Activated naive CD4-positive, alpha-beta T cell treated with anti-CD3 and anti-CD28 coated beads for 36 hours (primary cell): ENCODE results near the gene ACBD7. TPM values are rescaled to one million over a fixed set of nuclear protein-coding genes. Genes with fewer than 3 reads are reported as not detected.

ENCODE experiments used
- CTCF ChIA-PET: fragments of 350-600 bp; sonication (Branson Sonifier 250); formaldehyde crosslinking; loops from one replicate; lab custom pipeline; 2021; ENCODE audit warnings: antibody characterized with exemption; lab: Charles Lee
- DNase-seq: peaks from one replicate; pipeline ENCODE4 v3.0.0-alpha.2; 2020
- H3K27ac Mint-ChIP-seq: one replicate; pipeline ENCODE4 v1.8.0; 2021; ENCODE audit warnings: mild to moderate bottlenecking, mixed read lengths
- H3K27me3 Mint-ChIP-seq: one replicate; pipeline ENCODE4 v1.8.0; 2021; ENCODE audit warnings: low read depth, mixed read lengths
- H3K36me3 Mint-ChIP-seq: one replicate; pipeline ENCODE4 v1.8.0; 2021; ENCODE audit warnings: low read depth, mixed read lengths
- H3K4me1 Mint-ChIP-seq: one replicate; pipeline ENCODE4 v1.8.0; 2021; ENCODE audit warnings: low read depth, mixed read lengths
- H3K4me3 Mint-ChIP-seq: one replicate; pipeline ENCODE4 v1.8.0; 2021; ENCODE audit warnings: mild to moderate bottlenecking, moderate library complexity, mixed read lengths
- H3K9me3 Mint-ChIP-seq: one replicate; pipeline ENCODE4 v1.8.0; 2021; ENCODE audit warnings: mixed read lengths
- intact Hi-C: fragments of 100-400 bp; cut with micrococcal nuclease; formaldehyde crosslinking; loops from one replicate; pipeline ENCODE4 v1.15.1; 2023
- total RNA-seq, 2 experiments: library from RNA; stranded (reverse); gene quantifications; one replicate each; pipeline ENCODE4 v1.2.3, GENCODE V29; 2021

ACBD7 gene
- total RNA-seq, 2 experiments from 2014 or later: 0.72 to 0.94 TPM

DNA sequence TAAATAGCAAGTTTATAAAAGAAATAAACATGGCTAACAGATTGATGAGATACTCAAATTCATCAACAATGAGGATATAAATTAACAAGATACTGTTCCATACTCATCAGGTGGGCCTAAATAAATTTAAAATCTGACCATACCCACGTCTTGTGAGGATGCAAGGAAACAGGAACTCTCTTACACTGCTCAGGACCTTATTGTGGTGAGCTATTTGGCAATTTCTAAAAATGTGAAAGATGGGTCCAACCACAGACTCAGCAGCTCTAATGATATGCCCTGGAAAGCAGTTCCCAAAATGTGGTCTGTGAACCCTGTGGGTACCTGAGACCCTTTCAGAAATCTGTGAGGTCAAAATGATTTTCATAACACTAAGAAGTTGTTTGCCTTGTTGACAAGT, 30.0 kb upstream of the ACBD7 start:
- Mint-ChIP-seq H3K27me3 (no peaks in the 10 kb centered on the region), H3K4me3 (no peak overlapping the region), H3K9me3 (no peaks in the 10 kb centered on the region), H3K36me3 (peaks cover 20% of the 10 kb centered on the region), H3K27ac (no peak overlapping the region), H3K4me1 (peaks cover 17% of the 10 kb centered on the region)
- intact Hi-C loops: no loop called here
- DNase-seq: no peak
- CTCF ChIA-PET: interaction anchor here (0.9 to 2.8 kb wide), 3 partner anchors 13 to 147 kb away, joined by 3 to 11 read pairs (median 3); no protein-coding TSS in a partner anchor

DNA sequence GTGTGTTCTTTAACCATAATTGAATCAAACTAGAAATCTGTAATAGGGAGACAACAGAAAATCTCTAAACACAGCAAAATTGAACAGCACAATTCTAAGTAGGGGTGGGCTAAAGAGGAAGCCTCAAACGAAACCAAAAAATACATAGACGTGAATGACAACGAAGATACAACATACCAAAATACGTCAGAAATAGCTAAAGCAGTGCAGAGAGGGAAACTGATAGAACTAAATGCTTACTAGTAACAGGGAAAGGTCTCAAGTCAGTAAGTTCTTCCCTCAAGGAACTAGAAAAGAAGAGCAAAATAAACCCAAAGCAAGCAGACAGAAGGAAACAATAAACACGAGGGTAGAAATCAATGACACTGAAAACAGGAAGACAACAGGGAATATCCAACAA, 27.6 kb upstream of the ACBD7 start:
- H3K4me3 Mint-ChIP-seq: no peak overlapping the region
- no peak overlapping the region for H3K27ac Mint-ChIP-seq
- no peak for DNase-seq
- intact Hi-C loops: no loop called here
- peaks cover 24% of the 10 kb centered on the region for H3K36me3 Mint-ChIP-seq
- H3K9me3 Mint-ChIP-seq: no peaks in the 10 kb centered on the region
- CTCF ChIA-PET: interaction anchor here (2.4 kb wide), 1 partner anchor 10 kb away, joined by 14 read pairs; no protein-coding TSS in a partner anchor
- peaks cover 4% of the 10 kb centered on the region for H3K4me1 Mint-ChIP-seq
- no peaks in the 10 kb centered on the region for H3K27me3 Mint-ChIP-seq

DNA sequence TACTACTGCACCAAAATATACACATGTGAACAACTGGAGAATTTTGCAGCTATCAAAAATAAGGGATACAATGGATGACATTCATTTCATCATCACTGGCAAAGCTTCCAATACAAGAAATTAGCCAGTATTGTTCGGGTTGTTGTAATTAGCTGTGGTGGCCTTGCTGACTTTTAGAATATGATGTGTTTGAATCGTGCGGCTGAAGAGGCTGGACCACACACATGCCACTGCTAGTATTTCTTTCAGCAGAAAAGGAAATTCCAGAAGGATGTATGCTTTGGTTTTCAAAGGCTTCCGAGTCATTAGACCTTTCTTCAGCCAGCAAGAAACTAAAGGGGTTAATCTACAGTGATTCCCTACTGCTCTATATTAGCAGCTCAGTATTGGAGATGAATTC, 25.2 kb upstream of the ACBD7 start:
- Mint-ChIP-seq H3K4me1 (peaks cover 4% of the 10 kb centered on the region), H3K36me3 (peaks cover 19% of the 10 kb centered on the region), H3K4me3 (no peak overlapping the region), H3K27ac (no peak overlapping the region), H3K9me3 (no peaks in the 10 kb centered on the region), H3K27me3 (no peaks in the 10 kb centered on the region)
- DNase-seq: no peak
- CTCF ChIA-PET: interaction anchor here (0.6 to 1.5 kb wide), 5 partner anchors 9 to 615 kb away, joined by 3 to 5 read pairs (median 4); no protein-coding TSS in a partner anchor
- intact Hi-C loops: no loop called here

DNA sequence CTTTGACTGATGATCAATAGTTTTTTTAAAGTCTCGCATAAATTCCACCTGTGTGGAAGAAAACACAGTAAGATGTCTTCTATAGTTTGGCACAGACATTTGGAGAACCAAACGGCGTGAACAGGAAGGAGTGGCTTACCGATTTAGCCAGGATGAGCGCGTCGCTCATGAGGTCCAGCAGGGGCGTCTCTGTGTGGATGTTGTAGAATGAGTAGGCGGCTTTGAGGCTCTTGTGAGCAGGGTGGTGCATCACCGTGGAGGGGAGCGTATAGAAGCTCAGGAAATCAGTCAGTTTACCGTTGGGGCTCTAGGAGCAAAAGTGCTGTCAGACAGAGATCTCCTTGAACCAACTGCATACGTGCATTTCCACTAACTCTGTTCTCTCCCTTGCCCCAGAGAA, 24.1 kb upstream of the ACBD7 start:
- Mint-ChIP-seq H3K9me3 (no peaks in the 10 kb centered on the region), H3K36me3 (peaks cover 22% of the 10 kb centered on the region), H3K27me3 (no peaks in the 10 kb centered on the region), H3K4me1 (peaks cover 4% of the 10 kb centered on the region), H3K4me3 (no peak overlapping the region), H3K27ac (no peak overlapping the region)
- peak; percentile 25 for DNase-seq
- CTCF ChIA-PET: interaction anchor here (0.9 to 1.2 kb wide), 2 partner anchors 30 to 141 kb away, joined by 3 read pairs; no protein-coding TSS in a partner anchor
- intact Hi-C loops: no loop called here

DNA sequence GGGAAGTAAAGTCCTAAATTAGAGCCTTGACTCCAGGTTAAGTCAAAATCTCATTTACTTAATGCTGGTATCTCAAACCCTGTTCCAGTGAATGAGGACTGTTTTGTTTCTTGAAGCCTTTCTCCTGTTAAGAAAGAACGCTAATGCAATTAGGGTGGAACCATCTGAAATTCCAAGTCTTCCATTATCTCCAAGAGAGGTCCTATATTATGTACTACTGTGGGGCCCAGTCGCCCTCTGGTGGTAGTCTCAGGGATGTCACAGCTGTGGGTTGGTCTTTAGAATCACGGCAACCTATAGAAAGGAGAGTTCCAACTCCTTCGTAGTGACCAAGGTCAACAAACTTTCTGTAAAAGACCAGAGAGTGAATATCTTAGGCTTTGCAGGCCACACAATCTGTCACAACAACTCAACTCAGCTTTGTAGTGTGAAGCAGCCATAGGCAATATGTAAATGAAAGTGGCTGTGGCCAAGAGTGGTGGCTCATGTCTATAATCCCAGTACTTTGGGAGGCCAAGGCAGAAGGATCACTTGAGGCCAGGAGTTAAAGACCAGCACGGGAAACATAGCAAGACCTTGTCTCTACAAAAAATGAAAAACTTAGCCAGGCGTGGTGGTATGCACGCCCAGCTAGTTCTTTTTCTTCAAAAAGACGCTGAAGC, 17.9 kb upstream of the ACBD7 start:
- intact Hi-C loops: loop anchor here (1.0 to 2.0 kb wide), 2 partner anchors 115 to 266 kb away; no protein-coding TSS in a partner anchor
- CTCF ChIA-PET: interaction anchor here (0.6 to 2.8 kb wide), 12 partner anchors 9 to 115 kb away, joined by 3 to 14 read pairs (median 7); partner anchors contain the start of genes NMT2 and RPP38
- H3K36me3 Mint-ChIP-seq: peaks cover 27% of the 10 kb centered on the region
- H3K4me1 Mint-ChIP-seq: peaks cover 12% of the 10 kb centered on the region
- peak; percentile 85 for DNase-seq
- H3K27ac Mint-ChIP-seq: peak overlapping the region; percentile 39
- no peak overlapping the region for H3K4me3 Mint-ChIP-seq
- no peaks in the 10 kb centered on the region for H3K9me3 Mint-ChIP-seq
- no peaks in the 10 kb centered on the region for H3K27me3 Mint-ChIP-seq

DNA sequence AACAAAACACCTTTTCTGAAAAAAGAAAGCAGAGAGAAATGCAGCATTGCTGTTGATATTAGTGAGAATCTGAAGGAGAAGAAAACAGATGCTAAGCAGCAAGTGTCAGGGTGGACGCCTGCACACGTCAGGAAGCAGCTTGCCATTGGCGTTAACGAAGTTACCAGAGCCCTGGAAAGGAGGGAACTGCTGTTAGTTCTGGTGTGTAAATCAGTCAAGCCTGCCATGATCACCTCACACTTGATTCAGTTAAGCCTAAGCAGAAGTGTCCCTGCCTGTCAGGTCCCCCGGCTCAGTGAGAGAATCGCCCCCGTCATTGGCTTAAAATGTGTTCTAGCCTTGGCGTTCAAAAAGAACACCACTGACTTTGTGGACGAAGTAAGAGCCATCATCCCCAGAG, 14.9 kb upstream of the ACBD7 start:
- no peaks in the 10 kb centered on the region for H3K9me3 Mint-ChIP-seq
- no peak for DNase-seq
- H3K27me3 Mint-ChIP-seq: no peaks in the 10 kb centered on the region
- H3K4me3 Mint-ChIP-seq: no peak overlapping the region
- CTCF ChIA-PET: interaction anchor here (0.6 to 1.2 kb wide), 4 partner anchors 107 to 213 kb away, joined by 3 to 4 read pairs (median 3); no protein-coding TSS in a partner anchor
- no peak overlapping the region for H3K27ac Mint-ChIP-seq
- H3K4me1 Mint-ChIP-seq: peaks cover 33% of the 10 kb centered on the region
- intact Hi-C loops: no loop called here
- peaks cover 19% of the 10 kb centered on the region for H3K36me3 Mint-ChIP-seq

DNA sequence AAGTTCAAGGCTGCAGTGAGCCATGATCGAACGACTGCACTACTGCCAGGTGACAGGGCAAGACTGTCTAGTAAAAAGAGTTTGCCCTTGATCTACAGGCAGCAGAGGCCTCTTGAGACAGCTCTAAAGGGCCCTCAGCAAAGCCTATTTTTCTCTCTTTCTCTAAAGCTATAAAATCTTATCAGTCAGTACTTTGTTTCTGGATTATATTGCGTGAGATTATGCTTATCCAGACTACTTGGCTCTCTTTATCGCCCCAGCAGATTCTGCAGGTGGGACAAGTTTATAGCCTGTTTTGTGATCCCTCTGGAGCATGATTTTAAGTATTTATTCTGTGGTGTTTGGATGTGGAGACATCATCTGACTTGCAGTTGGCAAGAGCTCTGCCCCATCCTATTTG, 11.3 kb upstream of the ACBD7 start:
- no peak for DNase-seq
- intact Hi-C loops: loop anchor here (10.0 kb wide), 2 partner anchors 535 to 915 kb away; no protein-coding TSS in a partner anchor
- Mint-ChIP-seq H3K4me1 (peaks cover 36% of the 10 kb centered on the region), H3K27ac (peak overlapping the region; percentile 46), H3K9me3 (no peaks in the 10 kb centered on the region), H3K36me3 (peaks cover 15% of the 10 kb centered on the region), H3K4me3 (no peak overlapping the region), H3K27me3 (no peaks in the 10 kb centered on the region)
- CTCF ChIA-PET: interaction anchor here (0.9 to 1.2 kb wide), 3 partner anchors 9 to 197 kb away, joined by 3 to 5 read pairs (median 4); no protein-coding TSS in a partner anchor

DNA sequence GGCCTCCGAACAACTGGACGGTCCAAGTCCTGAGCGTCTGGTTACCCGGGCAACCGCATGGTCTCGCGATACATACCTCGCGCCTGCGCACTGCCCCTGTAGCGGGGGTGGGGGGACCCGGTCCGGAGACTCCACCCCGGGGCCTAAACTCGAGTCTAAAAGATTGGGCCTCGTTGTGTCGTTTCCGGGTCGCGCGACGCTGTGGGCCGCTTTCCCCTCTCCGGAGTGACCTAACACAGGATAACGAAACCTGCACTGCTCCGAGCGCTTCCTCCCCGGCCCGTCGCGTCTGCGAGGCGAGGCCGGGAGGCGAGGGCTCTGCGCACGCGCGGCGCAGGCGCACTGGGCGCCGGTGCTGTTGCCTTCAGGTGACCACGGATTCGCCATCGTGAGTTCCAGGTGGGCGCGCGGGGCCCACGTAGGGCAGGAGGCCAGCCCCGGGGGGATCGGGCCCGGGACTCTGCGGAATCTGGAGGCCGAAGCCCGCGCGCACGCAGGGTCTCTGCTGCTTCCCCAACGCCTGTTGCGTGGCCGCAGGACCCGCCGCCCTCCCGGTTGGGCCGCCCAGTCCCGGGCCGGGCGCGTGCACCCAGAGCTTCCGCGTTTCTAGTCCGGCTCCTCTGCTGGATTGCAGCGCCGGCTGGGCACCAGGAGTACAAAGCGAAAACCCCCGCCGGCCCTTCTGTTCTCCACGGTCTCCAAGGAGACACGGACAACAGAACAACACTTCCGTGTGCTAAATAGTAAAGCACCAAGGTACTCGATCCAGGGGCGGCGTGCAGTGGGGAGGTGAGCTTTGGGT, 8.6 kb upstream of the ACBD7 start, which contains the start of gene RPP38:
TSS of gene RPP38 (plus strand) at position 345 of the 802 bp plus-strand sequence. CDS start 5,960 bp downstream, outside the sequence.
- Mint-ChIP-seq H3K27ac (peak within 1 kb of the TSS; percentile 94), H3K4me3 (peak within 1 kb of the TSS; percentile 97), H3K9me3 (no peaks in the 10 kb centered on the region), H3K36me3 (peaks cover 9% of the 10 kb centered on the region), H3K4me1 (peaks cover 36% of the 10 kb centered on the region), H3K27me3 (no peaks in the 10 kb centered on the region)
- DNase-seq: peak; percentile 96
- CTCF ChIA-PET: interaction anchor here (0.9 kb wide), 1 partner anchor 9 kb away, joined by 3 read pairs; no protein-coding TSS in a partner anchor
- intact Hi-C loops: loop anchor here (1.0 to 10.0 kb wide), 10 partner anchors 9 to 912 kb away; partner anchors contain the start of genes ACBD7, CDNF, DCLRE1C and HSPA14

DNA sequence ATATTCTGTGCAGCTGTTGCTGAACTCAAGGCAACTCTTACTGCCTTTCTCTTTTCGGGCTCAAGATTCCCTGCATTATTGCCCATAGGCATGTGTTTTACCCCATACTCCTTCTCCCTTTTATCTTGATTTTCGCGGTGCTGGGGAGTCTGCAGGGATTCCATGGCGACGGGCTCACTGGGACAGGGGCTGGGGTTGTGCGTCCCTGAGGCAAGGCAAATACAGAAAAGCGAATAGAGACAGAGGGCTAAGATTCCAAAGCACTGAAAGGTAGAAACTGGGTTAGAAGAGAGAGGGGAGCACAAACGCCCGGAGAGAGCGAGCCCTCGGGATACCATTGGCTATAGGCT, 8.1 kb upstream of the ACBD7 start:
- peaks cover 5% of the 10 kb centered on the region for H3K36me3 Mint-ChIP-seq
- peaks cover 32% of the 10 kb centered on the region for H3K4me1 Mint-ChIP-seq
- no peaks in the 10 kb centered on the region for H3K9me3 Mint-ChIP-seq
- CTCF ChIA-PET: no interaction called here
- H3K27ac Mint-ChIP-seq: peak overlapping the region; percentile 73
- no peak for DNase-seq
- peak overlapping the region; percentile 97 for H3K4me3 Mint-ChIP-seq
- intact Hi-C loops: loop anchor here (1.0 to 10.0 kb wide), 10 partner anchors 8 to 912 kb away; partner anchors contain the start of genes ACBD7, CDNF, DCLRE1C and HSPA14
- no peaks in the 10 kb centered on the region for H3K27me3 Mint-ChIP-seq

DNA sequence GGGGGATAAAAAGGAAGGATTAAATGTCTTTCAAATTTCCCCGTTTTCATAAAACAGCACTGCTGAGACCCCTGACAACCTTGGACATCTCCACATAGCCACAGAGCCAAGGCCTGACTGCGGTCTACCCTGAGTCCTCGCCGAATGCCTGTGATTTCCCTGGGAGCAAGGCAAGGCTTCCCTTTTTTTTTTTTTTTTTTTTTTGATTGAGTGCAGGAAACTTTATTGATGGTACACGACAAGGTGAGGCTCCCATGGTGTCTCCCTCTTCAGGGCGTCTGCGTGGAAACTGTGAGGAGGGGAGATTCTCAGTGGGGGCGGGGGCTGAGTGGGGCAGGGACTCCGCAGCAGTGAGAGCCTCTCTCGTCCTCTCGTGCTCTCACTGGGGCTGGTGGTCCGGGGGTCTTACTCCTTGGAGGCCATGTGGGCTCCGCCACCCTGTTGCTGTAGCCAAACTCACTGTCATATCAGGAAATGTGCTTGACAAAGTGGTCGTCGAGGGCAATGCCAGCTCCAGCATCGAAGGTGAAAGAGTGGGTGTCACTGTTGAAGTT, 4.4 kb upstream of the ACBD7 start:
- H3K4me1 Mint-ChIP-seq: peaks cover 10% of the 10 kb centered on the region
- intact Hi-C loops: loop anchor here (10.0 kb wide), 2 partner anchors 528 to 908 kb away; no protein-coding TSS in a partner anchor
- no peak for DNase-seq
- H3K9me3 Mint-ChIP-seq: no peaks in the 10 kb centered on the region
- CTCF ChIA-PET: interaction anchor here (1.9 kb wide), 1 partner anchor 13 kb away, joined by 9 read pairs; no protein-coding TSS in a partner anchor
- H3K4me3 Mint-ChIP-seq: no peak overlapping the region
- peaks cover 4% of the 10 kb centered on the region for H3K36me3 Mint-ChIP-seq
- no peaks in the 10 kb centered on the region for H3K27me3 Mint-ChIP-seq
- no peak overlapping the region for H3K27ac Mint-ChIP-seq

DNA sequence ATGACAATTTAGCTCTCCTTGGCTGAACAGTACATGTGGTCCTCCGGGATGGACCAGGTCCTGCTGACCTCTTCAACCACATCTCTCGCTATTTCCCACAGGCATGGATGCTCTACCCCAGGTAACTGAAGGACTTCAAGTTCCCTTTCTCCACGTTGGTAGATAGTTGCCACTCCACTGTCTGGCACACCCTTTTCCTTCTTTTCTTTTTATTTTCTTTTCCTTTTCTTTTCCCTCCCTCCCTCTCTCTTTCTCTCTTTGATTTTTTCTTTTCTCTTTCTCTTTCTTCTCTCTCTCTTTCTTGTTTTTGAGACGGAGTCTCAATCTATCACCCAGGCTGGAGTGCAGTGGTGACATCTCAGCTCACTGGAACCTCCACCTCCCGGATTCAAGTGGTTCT, 2.8 kb upstream of the ACBD7 start:
- H3K9me3 Mint-ChIP-seq: no peaks in the 10 kb centered on the region
- DNase-seq: no peak
- H3K4me3 Mint-ChIP-seq: no peak overlapping the region
- H3K27ac Mint-ChIP-seq: no peak overlapping the region
- H3K36me3 Mint-ChIP-seq: no peaks in the 10 kb centered on the region
- intact Hi-C loops: loop anchor here (10.0 kb wide), 2 partner anchors 527 to 907 kb away; no protein-coding TSS in a partner anchor
- peaks cover 3% of the 10 kb centered on the region for H3K4me1 Mint-ChIP-seq
- CTCF ChIA-PET: no interaction called here
- no peaks in the 10 kb centered on the region for H3K27me3 Mint-ChIP-seq
